ENCODE results near the gene LDB2. TPM values are rescaled to one million over a fixed set of nuclear protein-coding genes. Genes with fewer than 3 reads are reported as not detected.

The LDB2 gene
- total and polyA plus RNA-seq, 2 of the 8 experiments (the other 6 are each of a cell fraction or from before 2014, with no cell fraction given), result 57.0 to 140 TPM

DNA sequence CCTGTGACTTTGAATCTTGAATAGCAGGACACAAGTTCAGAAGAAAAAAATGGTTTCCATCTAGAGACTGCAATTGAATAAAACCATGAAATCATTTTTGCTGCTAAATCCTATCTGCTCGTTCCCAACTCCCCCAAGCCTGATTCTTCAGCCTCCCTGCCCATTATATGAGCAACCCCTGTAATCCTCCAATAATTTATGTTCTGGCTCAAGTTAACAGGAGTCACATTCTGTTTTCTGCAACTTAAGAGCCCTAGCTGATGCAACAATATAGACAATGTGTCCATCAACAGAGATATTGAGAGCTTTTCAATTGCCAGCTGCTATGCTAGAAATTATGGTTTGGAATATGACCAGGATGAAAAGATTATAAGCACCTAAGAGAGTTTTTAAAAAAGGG is 84.1 kb downstream of the LDB2 start:
- H2AFZ ChIP-seq (ENCODE audit: low read length), result no peak overlapping the region
- no peak overlapping the region for H3K27ac ChIP-seq (ENCODE audit: low read depth, low read length)
- TF ChIP-seq SP1 (IDR thresholded peaks at IDR 0.05; ENCODE audit: low read depth, low read length), result no peak
- no peak for TF ChIP-seq SRF (IDR thresholded peaks at IDR 0.05; ENCODE audit: low read depth, low read length)
- no peak for TF ChIP-seq RBBP5 (IDR thresholded peaks at IDR 0.05; ENCODE audit: borderline replicate concordance, low read depth, low read length)
- TF ChIP-seq USF2 (IDR thresholded peaks at IDR 0.05; ENCODE audit: low read length), result no peak
- TF ChIP-seq ATF2 (IDR thresholded peaks at IDR 0.05; ENCODE audit: low read length), result no peak
- no peak for TF ChIP-seq NANOG (IDR thresholded peaks at IDR 0.05; ENCODE audit: insufficient read depth, low read depth, low read length, poor library complexity, severe bottlenecking)
- no peak for TF ChIP-seq TAF1 (IDR thresholded peaks at IDR 0.05; ENCODE audit: low read depth, low read length)

More for the DNA sequence above, 84.1 kb downstream of the LDB2 start:
- Histone ChIP-seq H2BK120ac (replicated peaks; ENCODE audit: low read depth, low read length) (no peak overlapping the region), H3K79me1 (ENCODE audit: low read depth, low read length) (no peaks in the 10 kb centered on the region), H4K5ac (ENCODE audit: insufficient read length, low read depth, low read length) (no peak overlapping the region), H4K20me1 (replicated peaks in 1 of 2; ENCODE audit: control insufficient read depth in 1 of 2, insufficient read depth in 2 of 2, low read length in 2 of 2) (no peaks in the 10 kb centered on the region), H3K18ac (ENCODE audit: extremely low read depth, low read length) (no peak overlapping the region; the same call in 1 of the 2 replicates), H3K4me1 (replicated peaks in 1 of 4; ENCODE audit: control insufficient read depth in 3 of 4, insufficient read depth in 4 of 4, low read length in 3 of 4) (peaks cover 0 to 7% (median 5%) of the 10 kb centered on the region in 4 experiments; a peak in 5 of 7 replicates), H2BK15ac (ENCODE audit: low read length) (no peak overlapping the region), H3K27me3 (replicated peaks in 1 of 4; ENCODE audit: control insufficient read depth in 3 of 4, extremely low read depth in 1 of 4, insufficient read depth in 3 of 4, low read length in 3 of 4) (no peaks in the 10 kb centered on the region), H3K23ac (ENCODE audit: insufficient read length) (no peak overlapping the region), H4K8ac (ENCODE audit: extremely low read depth, insufficient read depth, low read length) (no peak overlapping the region), H3K4me3 (ENCODE audit: extremely low read depth in 1 of 4, insufficient read depth in 2 of 4, low read depth in 3 of 4, low read length in 4 of 4) (no peak overlapping the region), H3K23me2 (ENCODE audit: low read depth, low read length) (no peaks in the 10 kb centered on the region; the same call in 1 of the 2 replicates), H3K4me2 (ENCODE audit: insufficient read depth in 1 of 2, low read depth in 2 of 2, low read length in 2 of 2) (no peak overlapping the region), H3K9ac (replicated peaks in 1 of 4; ENCODE audit: extremely low read depth in 1 of 4, low read depth in 3 of 4, low read length in 3 of 4) (no peak overlapping the region), H3K36me3 (ENCODE audit: control insufficient read depth in 2 of 4, insufficient read depth in 4 of 4, low read length in 3 of 4) (peaks cover 0 to 7% (median 0%) of the 10 kb centered on the region in 4 experiments; a peak in 2 of 8 replicates), H2BK20ac (ENCODE audit: low read length) (no peak overlapping the region), H3K4ac (replicated peaks; ENCODE audit: insufficient read length, low read depth, low read length) (no peak overlapping the region), H3K14ac (ENCODE audit: insufficient read length) (no peak overlapping the region), H2AK5ac (ENCODE audit: low read depth, low read length) (no peak overlapping the region), H3K79me2 (ENCODE audit: control insufficient read depth in 1 of 2, insufficient read depth in 2 of 2, low read length in 2 of 2) (peaks cover 0 to 5% of the 10 kb centered on the region in 2 experiments; a peak in 1 of 4 replicates), H3K9me3 (ENCODE audit: insufficient read depth in 2 of 2, low read depth in 1 of 2, low read length in 1 of 2) (no peaks in the 10 kb centered on the region; a peak in 1 of 4 replicates), H2BK12ac (ENCODE audit: low read depth, low read length) (no peak overlapping the region), H2BK5ac (ENCODE audit: low read depth, low read length) (no peak overlapping the region), H3K56ac (replicated peaks; ENCODE audit: insufficient read length, low read depth, low read length) (no peak overlapping the region), H4K91ac (replicated peaks; ENCODE audit: insufficient read length, low read length) (no peak overlapping the region)
- WGBS, 2 experiments (ENCODE audit: extremely low coverage in 1 of 2, insufficient coverage in 1 of 2, insufficient read length in 1 of 2, insufficient replicate concordance in 2 of 2, low coverage in 1 of 2, low lambda C conversion rate in 2 of 2, missing lambda C conversion rate in 1 of 2), result 95% methylated on average over 1 of the region's 1 CpG; no CpG with 5 or more reads in 1 of the 2 experiments
- DNase-seq (ENCODE audit: low read depth in 1 of 2, low spot score in 2 of 2) (no peak), FAIRE-seq (no peak)
- CTCF ChIA-PET (ENCODE audit: partially characterized antibody), result interaction anchor here (1.2 to 2.1 kb wide), 2 partner anchors 19 to 100 kb away, joined by 3 to 4 read pairs; no protein-coding TSS in a partner anchor
- POLR2A ChIA-PET (ENCODE audit: partially characterized antibody), result no interaction called here

All from H1 (cell line).